Mesothelial cell of epicardium (in vitro differentiated cells): ENCODE measurements around the gene GP9. TPM values are rescaled to one million over a fixed set of nuclear protein-coding genes. Genes with fewer than 3 reads are reported as not detected.

Source experiments
- DNase-seq, 2 experiments: peaks; one replicate each; pipeline ENCODE4 v3.0.0; 2021; ENCODE audit warnings: low spot score in 2 of 2; ENCODE audit not compliant: unreplicated experiment in 2 of 2
- H3K27ac Mint-ChIP-seq: 2 replicates; pipeline ENCODE4 v1.8.0; 2021; ENCODE audit warnings: mixed read lengths
- H3K27me3 Mint-ChIP-seq: 2 replicates; pipeline ENCODE4 v1.8.0; 2021; ENCODE audit warnings: low read depth, mixed read lengths
- H3K36me3 Mint-ChIP-seq: 2 replicates; pipeline ENCODE4 v1.8.0; 2021; ENCODE audit warnings: mixed read lengths
- H3K4me1 Mint-ChIP-seq: 2 replicates; pipeline ENCODE4 v1.8.0; 2021; ENCODE audit warnings: mixed read lengths
- H3K4me3 Mint-ChIP-seq: 2 replicates; pipeline ENCODE4 v1.8.0; 2021; ENCODE audit warnings: mild to moderate bottlenecking, moderate library complexity, mixed read lengths
- H3K9me3 Mint-ChIP-seq: 2 replicates; pipeline ENCODE4 v1.8.0; 2021; ENCODE audit warnings: mixed read lengths
- total RNA-seq: library from RNA; stranded (reverse); gene quantifications from 3 replicates; pipeline ENCODE4 v1.2.1, GENCODE V29; 2021
- TF ChIP-seq, protein P1 (sequence below): fragments of 200-600 bp; sonication (generic); IDR thresholded peaks from one replicate; pipeline ENCODE4 v1.5.0; 2021; ENCODE audit warnings: antibody characterized with exemption; ENCODE audit not compliant: unreplicated experiment

Gene GP9
- total RNA-seq, 1 donor from 2014 or later: not detected

GRCh38 chr3:129030611-129031010 lies 30.0 kb upstream of the GP9 start:
- Mint-ChIP-seq H3K4me1 (peaks cover 6% of the 10 kb centered on the region), H3K9me3 (peaks cover 3% of the 10 kb centered on the region), H3K36me3 (no peaks in the 10 kb centered on the region), H3K27me3 (peaks cover 15% of the 10 kb centered on the region), H3K4me3 (no peak overlapping the region), H3K27ac (no peak overlapping the region)
- TF ChIP-seq, protein P1, sequence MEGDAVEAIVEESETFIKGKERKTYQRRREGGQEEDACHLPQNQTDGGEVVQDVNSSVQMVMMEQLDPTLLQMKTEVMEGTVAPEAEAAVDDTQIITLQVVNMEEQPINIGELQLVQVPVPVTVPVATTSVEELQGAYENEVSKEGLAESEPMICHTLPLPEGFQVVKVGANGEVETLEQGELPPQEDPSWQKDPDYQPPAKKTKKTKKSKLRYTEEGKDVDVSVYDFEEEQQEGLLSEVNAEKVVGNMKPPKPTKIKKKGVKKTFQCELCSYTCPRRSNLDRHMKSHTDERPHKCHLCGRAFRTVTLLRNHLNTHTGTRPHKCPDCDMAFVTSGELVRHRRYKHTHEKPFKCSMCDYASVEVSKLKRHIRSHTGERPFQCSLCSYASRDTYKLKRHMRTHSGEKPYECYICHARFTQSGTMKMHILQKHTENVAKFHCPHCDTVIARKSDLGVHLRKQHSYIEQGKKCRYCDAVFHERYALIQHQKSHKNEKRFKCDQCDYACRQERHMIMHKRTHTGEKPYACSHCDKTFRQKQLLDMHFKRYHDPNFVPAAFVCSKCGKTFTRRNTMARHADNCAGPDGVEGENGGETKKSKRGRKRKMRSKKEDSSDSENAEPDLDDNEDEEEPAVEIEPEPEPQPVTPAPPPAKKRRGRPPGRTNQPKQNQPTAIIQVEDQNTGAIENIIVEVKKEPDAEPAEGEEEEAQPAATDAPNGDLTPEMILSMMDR: no peak
- no peak for DNase-seq

GRCh38 chr3:129031476-129032215 lies 28.9 kb upstream of the GP9 start:
- peaks cover 3% of the 10 kb centered on the region for H3K9me3 Mint-ChIP-seq
- H3K36me3 Mint-ChIP-seq: no peaks in the 10 kb centered on the region
- TF ChIP-seq, protein P1: no peak
- no peak for DNase-seq
- peaks cover 6% of the 10 kb centered on the region for H3K27me3 Mint-ChIP-seq
- H3K4me1 Mint-ChIP-seq: peaks cover under 1% of the 10 kb centered on the region
- H3K4me3 Mint-ChIP-seq: no peak overlapping the region
- H3K27ac Mint-ChIP-seq: no peak overlapping the region

DNA sequence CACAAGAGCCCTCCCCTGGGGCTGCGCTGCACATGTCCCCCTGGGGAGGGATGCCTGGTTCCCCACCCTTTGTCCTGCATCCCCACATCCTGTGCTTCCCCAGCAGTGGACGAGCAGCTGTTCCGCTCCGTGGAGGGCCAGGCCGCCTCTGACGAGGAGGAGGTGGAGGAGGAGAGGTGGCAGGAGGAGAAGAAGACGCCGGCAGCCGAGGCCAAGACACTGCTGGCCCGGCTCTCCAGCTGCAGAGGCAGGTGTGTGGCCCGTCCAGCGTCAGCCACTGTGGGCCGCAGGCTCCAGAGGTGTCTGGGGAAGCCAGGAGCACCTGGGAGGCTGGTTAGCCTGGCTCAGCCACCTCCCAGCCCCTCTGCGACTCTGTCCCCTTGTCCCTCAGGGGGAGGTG lies 27.9 kb upstream of the GP9 start:
- no peaks in the 10 kb centered on the region for H3K4me1 Mint-ChIP-seq
- no peak overlapping the region for H3K27ac Mint-ChIP-seq
- no peak for DNase-seq

DNA sequence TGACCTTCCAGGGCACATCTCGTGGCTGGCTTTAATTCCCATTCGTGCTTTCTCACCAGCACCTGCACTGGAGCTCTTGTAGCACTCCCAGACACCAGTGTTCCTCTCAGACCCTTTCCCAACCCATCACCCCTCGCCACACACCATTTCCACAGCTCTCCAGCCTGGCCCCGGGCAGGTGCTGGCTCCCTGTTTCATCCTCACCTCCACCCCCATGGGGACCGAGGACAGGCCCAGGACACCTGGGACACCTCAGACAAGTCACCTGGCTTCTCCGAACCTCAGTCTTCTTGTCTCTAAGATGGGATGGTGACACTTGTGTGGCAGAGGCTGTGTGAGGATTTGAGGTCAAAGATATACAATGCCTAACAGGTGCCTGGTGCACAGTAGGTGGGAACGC lies 27.4 kb upstream of the GP9 start:
- TF ChIP-seq, protein P1: no peak
- Mint-ChIP-seq H3K4me3 (no peak overlapping the region), H3K27me3 (peaks cover 3% of the 10 kb centered on the region), H3K27ac (no peak overlapping the region), H3K4me1 (no peaks in the 10 kb centered on the region), H3K9me3 (peaks cover 3% of the 10 kb centered on the region), H3K36me3 (no peaks in the 10 kb centered on the region)
- no peak for DNase-seq

More for the DNA sequence above, 27.9 kb upstream of the GP9 start:
- peaks cover 3% of the 10 kb centered on the region for H3K27me3 Mint-ChIP-seq
- TF ChIP-seq, protein P1: no peak
- peaks cover 3% of the 10 kb centered on the region for H3K9me3 Mint-ChIP-seq
- H3K4me3 Mint-ChIP-seq: no peak overlapping the region
- no peaks in the 10 kb centered on the region for H3K36me3 Mint-ChIP-seq

DNA sequence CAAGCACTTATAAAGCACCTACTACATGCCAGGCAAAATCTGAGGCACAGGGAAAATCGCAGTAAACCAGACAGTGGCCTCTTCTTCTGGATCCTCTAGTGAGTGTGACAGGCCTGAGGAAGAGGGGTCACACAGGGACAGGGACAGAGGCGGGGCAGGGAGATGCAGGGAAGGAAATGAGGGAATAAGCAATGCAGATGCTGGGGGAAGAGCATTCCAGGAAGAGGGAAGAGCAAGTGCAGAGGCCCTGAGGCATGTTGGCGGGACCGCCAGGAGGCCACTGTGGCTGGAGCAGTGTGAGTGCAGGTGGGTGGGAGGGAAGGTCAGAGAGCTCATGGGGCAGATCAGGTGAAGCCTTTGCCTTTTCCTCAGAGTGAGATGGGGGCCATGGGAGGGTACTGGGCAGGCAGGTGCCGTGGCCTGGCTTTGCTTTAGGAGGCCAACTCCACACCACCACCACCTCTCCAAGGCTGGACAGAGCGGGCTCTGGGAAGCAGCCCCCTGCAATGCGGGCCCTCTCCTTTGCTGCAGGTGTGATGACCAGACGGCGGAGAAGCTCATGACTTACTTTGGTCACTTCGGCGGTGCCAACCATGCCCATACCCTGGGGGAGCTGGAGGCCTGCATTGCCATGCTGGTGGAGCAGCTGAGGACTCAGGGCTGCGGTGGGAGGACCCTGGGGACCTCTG lies 26.8 kb upstream of the GP9 start:
- Mint-ChIP-seq H3K27me3 (peaks cover 6% of the 10 kb centered on the region), H3K27ac (no peak overlapping the region), H3K4me1 (no peaks in the 10 kb centered on the region), H3K9me3 (peaks cover 3% of the 10 kb centered on the region), H3K36me3 (no peaks in the 10 kb centered on the region), H3K4me3 (no peak overlapping the region)
- no peak for DNase-seq
- TF ChIP-seq, protein P1: no peak
